Stimulated activated naive CD8-positive, alpha-beta T cell treated with anti-CD3 and anti-CD28 coated beads, Interleukin-15, Interleukin-2, amounts not matched to agents 100 ng/mL and 50 ng/mL, for 24 hours (primary cell): ENCODE data around the gene LRCOL1.

Source experiments
- H3K27ac Mint-ChIP-seq: one replicate; pipeline ENCODE4 v1.8.0; 2021; ENCODE audit warnings: mild to moderate bottlenecking, mixed read lengths
- H3K27me3 Mint-ChIP-seq: one replicate; pipeline ENCODE4 v1.8.0; 2021; ENCODE audit warnings: mixed read lengths
- H3K36me3 Mint-ChIP-seq: one replicate; pipeline ENCODE4 v1.8.0; 2021; ENCODE audit warnings: low read depth, mixed read lengths
- H3K4me1 Mint-ChIP-seq: one replicate; pipeline ENCODE4 v1.8.0; 2021; ENCODE audit warnings: low read depth, mixed read lengths
- H3K4me3 Mint-ChIP-seq: one replicate; pipeline ENCODE4 v1.8.0; 2021; ENCODE audit warnings: mild to moderate bottlenecking, mixed read lengths
- H3K9me3 Mint-ChIP-seq: one replicate; pipeline ENCODE4 v1.8.0; 2021; ENCODE audit warnings: mixed read lengths

The LRCOL1 gene

DNA sequence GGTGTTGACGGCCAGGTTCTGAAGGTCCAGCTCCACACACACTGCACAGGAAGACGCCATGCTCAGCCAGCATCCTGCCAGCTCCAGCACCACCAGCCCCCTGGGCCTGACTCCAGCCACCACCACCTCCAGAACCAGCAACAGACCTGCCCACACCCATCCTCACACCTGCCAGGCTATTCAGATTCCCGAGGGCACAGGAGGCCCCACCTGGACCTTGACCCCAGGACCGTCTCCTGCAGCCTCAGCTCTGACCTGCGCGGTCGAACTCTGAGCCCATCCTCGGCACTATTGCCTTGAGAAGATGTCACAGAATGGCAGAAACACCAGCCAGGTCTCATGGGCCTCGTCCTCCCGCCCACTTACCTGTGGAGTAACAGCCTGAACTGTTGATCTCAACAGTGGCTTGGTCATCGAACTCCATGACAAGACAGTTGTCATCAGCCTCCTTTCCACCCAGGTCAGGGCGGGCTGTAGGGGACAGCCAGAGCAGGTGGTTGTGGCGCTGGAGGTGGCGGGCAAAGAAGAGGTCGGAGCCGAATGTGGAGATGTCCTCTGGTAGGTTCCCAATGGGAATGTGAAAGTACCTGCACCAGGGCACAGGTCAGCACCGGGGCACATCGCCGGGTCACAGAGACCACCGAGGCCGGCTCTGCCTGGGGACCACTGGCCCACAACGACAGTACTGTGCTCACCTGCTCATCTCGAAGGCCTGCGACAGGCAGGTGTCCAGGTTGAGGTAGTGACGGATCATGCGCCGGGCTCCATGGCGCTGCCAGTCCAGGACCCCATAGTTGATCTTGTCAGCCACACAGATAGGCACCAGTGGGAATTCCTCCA lies 31.6 kb upstream of the LRCOL1 start:
- Mint-ChIP-seq H3K36me3 (peaks cover 75% of the 10 kb centered on the region), H3K27me3 (no peaks in the 10 kb centered on the region), H3K4me3 (no peak overlapping the region), H3K9me3 (no peaks in the 10 kb centered on the region), H3K4me1 (no peaks in the 10 kb centered on the region), H3K27ac (no peak overlapping the region)

DNA sequence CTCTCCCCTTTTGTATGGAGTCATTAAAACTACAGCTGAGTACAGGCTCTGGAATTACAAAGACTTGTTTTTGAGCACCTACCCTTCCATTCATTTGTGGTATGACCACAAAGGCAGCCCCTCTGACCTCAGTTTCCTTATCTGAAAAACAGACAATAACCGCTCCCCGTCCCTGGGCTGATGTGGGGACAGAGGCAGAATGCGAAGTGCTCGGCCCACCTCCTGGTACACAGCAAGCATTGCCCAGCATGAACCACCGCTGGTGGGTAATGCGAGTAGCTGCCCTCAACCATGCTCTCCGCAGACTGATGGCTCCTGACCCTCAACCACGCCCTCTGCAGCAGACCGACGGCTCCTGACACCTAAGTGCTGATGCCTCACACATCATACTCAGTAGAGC lies 30.6 kb upstream of the LRCOL1 start:
- peaks cover 78% of the 10 kb centered on the region for H3K36me3 Mint-ChIP-seq
- no peaks in the 10 kb centered on the region for H3K27me3 Mint-ChIP-seq
- H3K4me3 Mint-ChIP-seq, result no peak overlapping the region
- H3K4me1 Mint-ChIP-seq, result no peaks in the 10 kb centered on the region
- no peaks in the 10 kb centered on the region for H3K9me3 Mint-ChIP-seq
- H3K27ac Mint-ChIP-seq, result no peak overlapping the region

GRCh38 chr12:132639956-132640520 lies 29.7 kb upstream of the LRCOL1 start:
- Mint-ChIP-seq H3K27ac (no peak overlapping the region), H3K27me3 (no peaks in the 10 kb centered on the region), H3K9me3 (no peaks in the 10 kb centered on the region), H3K4me3 (no peak overlapping the region), H3K4me1 (no peaks in the 10 kb centered on the region), H3K36me3 (peaks cover 83% of the 10 kb centered on the region)

GRCh38 chr12:132638541-132639408 lies 28.4 kb upstream of the LRCOL1 start:
- Mint-ChIP-seq H3K36me3 (peaks cover 90% of the 10 kb centered on the region), H3K4me3 (no peak overlapping the region), H3K4me1 (no peaks in the 10 kb centered on the region), H3K27ac (no peak overlapping the region), H3K27me3 (no peaks in the 10 kb centered on the region), H3K9me3 (no peaks in the 10 kb centered on the region)

GRCh38 chr12:132637811-132638210 lies 27.4 kb upstream of the LRCOL1 start:
- Mint-ChIP-seq H3K4me1 (no peaks in the 10 kb centered on the region), H3K4me3 (no peak overlapping the region), H3K27me3 (no peaks in the 10 kb centered on the region), H3K9me3 (no peaks in the 10 kb centered on the region), H3K36me3 (peaks cover 88% of the 10 kb centered on the region), H3K27ac (no peak overlapping the region)

DNA sequence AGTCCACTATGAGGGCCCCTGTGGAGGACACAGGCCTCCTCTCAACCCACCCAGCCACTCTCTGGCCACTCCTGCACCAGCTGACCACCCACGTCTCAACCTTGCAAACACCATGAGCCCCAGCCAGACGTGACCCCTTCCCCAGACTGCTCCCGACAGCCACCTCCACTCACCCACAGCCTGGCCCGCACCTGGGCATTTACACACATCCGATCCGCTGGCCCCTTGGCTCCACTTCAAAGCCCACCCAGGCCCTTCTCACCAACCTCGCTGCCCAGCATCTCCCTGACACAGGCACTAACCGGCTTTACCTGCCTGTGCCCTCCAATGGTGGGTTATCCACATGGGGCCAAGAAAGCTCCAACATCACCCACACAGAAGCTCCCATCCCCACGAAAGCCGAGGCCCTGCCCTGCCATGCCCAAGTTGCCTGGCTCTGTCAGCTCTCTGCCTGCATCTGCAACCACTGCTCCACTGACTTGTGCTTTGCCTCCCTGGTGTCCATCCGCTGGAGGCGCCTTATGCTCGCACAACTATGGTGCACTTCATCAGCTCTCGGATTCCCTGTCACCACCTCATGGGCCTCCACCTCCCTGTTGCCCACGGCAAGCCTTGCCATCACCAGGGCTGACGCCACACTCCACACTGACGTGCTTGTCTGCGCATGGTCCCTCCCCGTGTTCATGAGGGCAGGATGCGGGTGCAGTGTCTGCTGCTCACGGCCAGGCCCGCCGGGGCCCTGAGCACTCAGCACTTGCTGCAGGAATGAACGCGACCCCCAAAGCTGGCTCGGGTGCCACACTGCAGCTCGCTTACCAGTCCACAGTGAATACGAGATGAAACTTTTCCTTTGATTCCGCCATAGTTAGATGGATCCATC lies 24.9 kb upstream of the LRCOL1 start:
- Mint-ChIP-seq H3K4me3 (no peak overlapping the region), H3K27me3 (no peaks in the 10 kb centered on the region), H3K27ac (no peak overlapping the region), H3K36me3 (peaks cover 91% of the 10 kb centered on the region), H3K4me1 (no peaks in the 10 kb centered on the region), H3K9me3 (no peaks in the 10 kb centered on the region)

DNA sequence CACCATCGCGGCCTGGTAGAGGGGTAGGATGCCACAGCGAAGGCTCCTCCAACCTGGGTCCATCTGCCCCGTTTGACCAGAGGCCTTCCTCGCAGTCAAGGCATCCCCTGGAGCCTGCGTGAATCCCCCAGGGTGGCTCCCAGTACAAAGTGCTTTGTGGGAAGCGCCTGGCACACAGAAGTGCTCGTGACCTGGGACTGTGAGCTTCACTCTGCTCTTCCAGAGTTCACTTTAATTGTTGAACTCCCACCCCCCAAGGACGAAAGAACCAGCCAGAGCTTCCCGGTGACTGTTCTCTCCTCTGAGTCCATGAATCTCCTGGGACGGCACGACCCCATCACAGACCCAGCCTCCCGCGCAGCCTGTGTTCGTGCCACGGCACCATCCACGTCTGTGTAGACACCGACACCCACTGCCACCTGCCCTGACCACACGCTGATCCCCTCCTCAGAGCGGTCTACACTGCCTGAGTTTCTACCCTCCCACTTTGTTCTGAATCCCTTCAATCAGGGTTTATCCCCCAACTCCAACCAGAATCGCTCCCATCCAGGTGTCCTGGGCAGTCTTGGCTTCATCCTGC lies 24.1 kb upstream of the LRCOL1 start:
- H3K4me1 Mint-ChIP-seq, result no peaks in the 10 kb centered on the region
- no peak overlapping the region for H3K4me3 Mint-ChIP-seq
- H3K27ac Mint-ChIP-seq, result no peak overlapping the region
- no peaks in the 10 kb centered on the region for H3K27me3 Mint-ChIP-seq
- no peaks in the 10 kb centered on the region for H3K9me3 Mint-ChIP-seq
- peaks cover 94% of the 10 kb centered on the region for H3K36me3 Mint-ChIP-seq

GRCh38 chr12:132633901-132634300 lies 23.5 kb upstream of the LRCOL1 start:
- peaks cover 94% of the 10 kb centered on the region for H3K36me3 Mint-ChIP-seq
- H3K9me3 Mint-ChIP-seq, result no peaks in the 10 kb centered on the region
- H3K4me1 Mint-ChIP-seq, result no peaks in the 10 kb centered on the region
- H3K27me3 Mint-ChIP-seq, result no peaks in the 10 kb centered on the region
- no peak overlapping the region for H3K27ac Mint-ChIP-seq
- no peak overlapping the region for H3K4me3 Mint-ChIP-seq

DNA sequence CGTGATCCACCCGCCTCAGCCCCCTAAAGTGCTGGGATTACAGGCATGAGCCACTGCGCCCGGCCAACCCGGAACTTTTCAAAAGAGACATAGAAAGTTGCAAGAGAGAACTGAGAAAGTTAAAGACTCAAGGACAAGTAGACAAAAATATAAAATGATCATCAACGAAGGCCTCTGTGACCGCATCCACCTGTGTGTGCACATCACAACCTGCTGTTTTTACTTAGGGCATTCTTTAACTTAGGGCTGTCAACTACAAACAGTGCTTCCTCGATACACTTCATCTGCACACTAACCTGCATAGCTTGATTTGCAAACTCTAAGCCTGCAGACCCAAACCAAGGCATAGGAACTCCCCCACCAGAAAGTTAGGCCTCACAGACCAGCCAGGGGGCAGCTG lies 23.0 kb upstream of the LRCOL1 start:
- H3K9me3 Mint-ChIP-seq, result no peaks in the 10 kb centered on the region
- H3K27ac Mint-ChIP-seq, result no peak overlapping the region
- H3K27me3 Mint-ChIP-seq, result no peaks in the 10 kb centered on the region
- no peak overlapping the region for H3K4me3 Mint-ChIP-seq
- H3K4me1 Mint-ChIP-seq, result no peaks in the 10 kb centered on the region
- H3K36me3 Mint-ChIP-seq, result peaks cover 94% of the 10 kb centered on the region

DNA sequence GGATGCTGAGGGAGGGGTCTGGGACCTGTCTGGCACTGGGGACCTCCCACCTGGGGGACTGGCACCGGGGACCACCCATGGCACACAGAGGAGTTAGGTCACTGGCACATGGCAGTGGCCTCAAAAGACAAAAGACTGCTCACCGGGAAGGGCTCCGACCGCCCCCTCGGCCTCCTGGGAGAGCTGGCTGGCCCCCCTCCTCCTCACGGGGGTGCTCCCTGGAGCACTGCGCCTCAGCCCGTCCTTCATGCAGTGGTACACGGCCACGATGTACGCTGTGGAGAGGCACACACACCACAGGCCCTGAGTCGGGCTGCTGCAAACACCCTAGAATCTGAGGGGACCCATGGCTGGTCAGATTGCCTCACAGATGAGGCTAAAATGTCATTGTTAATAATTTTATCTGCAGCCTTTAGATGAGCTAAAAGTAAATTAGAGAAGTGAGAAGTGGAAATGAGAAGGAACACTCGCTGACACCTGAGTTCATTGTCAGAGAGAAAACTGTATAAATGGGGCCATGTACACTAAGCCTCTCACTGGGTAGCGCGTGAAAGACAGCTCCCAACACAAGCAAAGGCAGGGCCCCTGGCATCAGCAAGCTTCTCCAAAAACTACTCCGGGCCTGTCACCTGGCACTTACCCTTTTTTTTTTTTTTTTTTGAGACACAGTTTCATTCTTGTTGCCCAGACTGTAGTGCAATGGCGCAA lies 22.3 kb upstream of the LRCOL1 start:
- Mint-ChIP-seq H3K9me3 (no peaks in the 10 kb centered on the region), H3K27ac (no peak overlapping the region), H3K4me3 (no peak overlapping the region), H3K27me3 (no peaks in the 10 kb centered on the region), H3K36me3 (peaks cover 87% of the 10 kb centered on the region), H3K4me1 (no peaks in the 10 kb centered on the region)

- H3K27me3 Mint-ChIP-seq, result no peaks in the 10 kb centered on the region
- no peaks in the 10 kb centered on the region for H3K9me3 Mint-ChIP-seq
- H3K27ac Mint-ChIP-seq, result no peak overlapping the region
- H3K4me3 Mint-ChIP-seq, result no peak overlapping the region
- H3K4me1 Mint-ChIP-seq, result no peaks in the 10 kb centered on the region
- peaks cover 77% of the 10 kb centered on the region for H3K36me3 Mint-ChIP-seq
These were observed 21.3 kb upstream of the LRCOL1 start for GRCh38 chr12:132631666-132632065.

DNA sequence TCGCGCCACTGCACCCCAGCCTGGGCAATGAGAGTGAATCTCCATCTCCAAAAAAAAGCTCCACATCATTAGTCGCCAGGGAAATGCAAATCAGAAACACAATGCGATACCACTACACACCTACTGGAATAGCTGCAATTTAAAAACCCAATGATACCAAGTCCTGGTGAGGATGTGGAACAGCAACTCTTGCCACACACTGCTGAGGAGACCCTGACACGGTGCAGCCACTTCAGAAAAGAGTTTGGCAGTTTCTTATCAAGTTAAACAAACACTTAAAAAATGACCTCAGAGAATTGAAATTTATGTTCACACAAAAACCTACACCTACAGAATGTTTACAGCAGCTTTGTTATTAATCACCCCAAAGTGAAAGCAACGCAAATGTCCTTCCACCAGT lies 20.3 kb upstream of the LRCOL1 start:
- Mint-ChIP-seq H3K36me3 (peaks cover 74% of the 10 kb centered on the region), H3K9me3 (no peaks in the 10 kb centered on the region), H3K27ac (no peak overlapping the region), H3K4me1 (no peaks in the 10 kb centered on the region), H3K4me3 (no peak overlapping the region), H3K27me3 (no peaks in the 10 kb centered on the region)

DNA sequence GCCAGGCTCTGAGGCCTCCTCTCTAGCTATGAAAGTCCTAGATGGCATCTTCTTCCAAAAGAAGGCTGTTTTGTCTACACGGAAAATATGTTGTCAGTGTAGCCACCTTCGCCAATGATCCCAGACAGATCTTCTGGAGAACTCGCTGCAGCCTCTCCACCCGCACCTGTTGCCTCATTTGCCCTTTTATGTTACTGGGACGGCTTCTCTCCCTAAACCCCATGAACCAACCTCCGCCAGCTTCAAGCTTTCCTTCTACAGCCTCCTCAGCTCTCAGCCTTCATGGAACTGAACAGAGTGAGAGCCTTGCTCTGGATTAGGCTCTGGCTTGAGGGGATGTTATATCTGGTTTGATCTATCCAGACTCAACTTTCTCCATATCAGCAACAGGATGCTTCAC lies 18.9 kb upstream of the LRCOL1 start:
- Mint-ChIP-seq H3K4me3 (no peak overlapping the region), H3K27ac (no peak overlapping the region), H3K27me3 (no peaks in the 10 kb centered on the region), H3K36me3 (peaks cover 70% of the 10 kb centered on the region), H3K4me1 (no peaks in the 10 kb centered on the region), H3K9me3 (no peaks in the 10 kb centered on the region)
